GM23338 (cell line): ENCODE results near the gene PTPN22. TPM values are rescaled to one million over a fixed set of nuclear protein-coding genes. Genes with fewer than 3 reads are reported as not detected.
A peak's percentile ranks its signal among the peaks of the same experiment; 100 is the strongest.

Source experiments
- ATAC-seq: fragments of 200-7000 bp; cut with Tn5 transposase; 3 replicates; pipeline ENCODE4 v1.9.1; 2020
- DNase-seq: peaks from one replicate; pipeline ENCODE4 v3.0.0-alpha.2; 2015; ENCODE audit warnings: low spot score
- H2AFZ ChIP-seq: fragments of 200-600 bp; sonication (generic); 2 replicates; pipeline ENCODE4 v1.8.0; 2016; ENCODE audit warnings: antibody characterized with exemption, mild to moderate bottlenecking, moderate library complexity
- H3F3A ChIP-seq: fragments of 200-600 bp; sonication (generic); replicated peaks from 2 replicates; pipeline ENCODE4 v1.8.0; 2017; ENCODE audit warnings: antibody characterized with exemption, mixed run types, low read depth
- H3K27ac ChIP-seq: fragments of 200-600 bp; sonication (generic); 2 replicates; pipeline ENCODE4 v1.6.1; 2016; ENCODE audit warnings: low read depth
- H3K27me3 ChIP-seq: fragments of 200-600 bp; sonication (generic); 2 replicates; pipeline ENCODE4 v1.8.0; 2016; ENCODE audit warnings: mild to moderate bottlenecking, mixed run types, moderate library complexity; ENCODE audit not compliant: insufficient read depth
- H3K36me3 ChIP-seq: fragments of 200-600 bp; sonication (generic); 2 replicates; pipeline ENCODE4 v1.8.0; 2016; ENCODE audit warnings: mild to moderate bottlenecking; ENCODE audit not compliant: insufficient read depth
- H3K4me1 ChIP-seq: fragments of 200-600 bp; sonication (generic); 2 replicates; pipeline ENCODE4 v1.8.0; 2016; ENCODE audit warnings: mild to moderate bottlenecking, moderate library complexity; ENCODE audit not compliant: insufficient read depth
- H3K4me2 ChIP-seq: fragments of 200-600 bp; sonication (generic); 2 replicates; pipeline ENCODE4 v1.7.1; 2017; ENCODE audit warnings: mixed run types
- H3K4me3 ChIP-seq: fragments of 200-600 bp; sonication (generic); 2 replicates; pipeline ENCODE4 v1.6.1; 2016; ENCODE audit warnings: mixed run types
- H3K79me2 ChIP-seq: fragments of 200-600 bp; sonication (generic); replicated peaks from 2 replicates; pipeline ENCODE4 v1.8.0; 2017; ENCODE audit warnings: mild to moderate bottlenecking; ENCODE audit not compliant: insufficient read depth
- H3K9me2 ChIP-seq: fragments of 200-600 bp; sonication (generic); 2 replicates; pipeline ENCODE4 v1.8.0; 2017; ENCODE audit not compliant: insufficient read depth
- H4K20me1 ChIP-seq: fragments of 200-600 bp; sonication (generic); replicated peaks from 2 replicates; pipeline ENCODE4 v1.8.0; 2017; ENCODE audit warnings: mild to moderate bottlenecking; ENCODE audit not compliant: insufficient read depth
- H3K27ac Mint-ChIP-seq: 2 replicates; pipeline ENCODE4 v1.8.0; 2020; ENCODE audit warnings: inconsistent platforms, mild to moderate bottlenecking, moderate library complexity, mixed read lengths
- H3K27me3 Mint-ChIP-seq: 3 replicates; pipeline ENCODE4 v1.8.0; 2022; ENCODE audit warnings: low read depth, mild to moderate bottlenecking, moderate library complexity, mixed read lengths, inconsistent platforms; ENCODE audit not compliant: insufficient read depth, poor library complexity
- H3K36me3 Mint-ChIP-seq: 3 replicates; pipeline ENCODE4 v1.8.0; 2021; ENCODE audit warnings: low read depth, mild to moderate bottlenecking, inconsistent platforms, moderate library complexity, mixed read lengths
- H3K4me1 Mint-ChIP-seq: 3 replicates; pipeline ENCODE4 v1.8.0; 2020; ENCODE audit warnings: mild to moderate bottlenecking, inconsistent platforms, mixed read lengths
- H3K4me3 Mint-ChIP-seq: 3 replicates; pipeline ENCODE4 v1.8.0; 2021; ENCODE audit warnings: moderate library complexity, mild to moderate bottlenecking, inconsistent platforms, mixed read lengths
- H3K9me3 Mint-ChIP-seq: 3 replicates; pipeline ENCODE4 v1.8.0; 2020; ENCODE audit warnings: moderate library complexity, mild to moderate bottlenecking, inconsistent platforms, mixed read lengths
- CREB1 ChIP-seq: fragments of 250-450 bp; sonication (Bioruptor Pico); IDR thresholded peaks from 2 replicates; pipeline ENCODE4 v1.5.0; 2020; ENCODE audit warnings: low read depth, mild to moderate bottlenecking, moderate library complexity
- EZH2 ChIP-seq: fragments of 200-600 bp; sonication (generic); IDR thresholded peaks from one replicate; pipeline ENCODE4 v1.8.0; 2017; ENCODE audit warnings: antibody characterized with exemption, mild to moderate bottlenecking, low read depth; ENCODE audit not compliant: unreplicated experiment
- EZH2phosphoT487 ChIP-seq: fragments of 200-600 bp; sonication (generic); IDR thresholded peaks from one replicate; pipeline ENCODE4 v1.8.1; 2018; ENCODE audit warnings: antibody characterized with exemption; ENCODE audit not compliant: unreplicated experiment
- JUNB ChIP-seq: IDR thresholded peaks from one replicate; pipeline ENCODE4 v1.6.1; 2016; ENCODE audit warnings: antibody characterized with exemption; ENCODE audit not compliant: unreplicated experiment
- NANOG ChIP-seq: IDR thresholded peaks from 2 replicates; pipeline ENCODE4 v1.6.1; 2016; ENCODE audit warnings: antibody characterized with exemption, borderline replicate concordance
- POLR2AphosphoS5 ChIP-seq: IDR thresholded peaks from 2 replicates; pipeline ENCODE4 v1.6.1; 2016; ENCODE audit warnings: antibody characterized with exemption, low read depth
- ZNF114 ChIP-seq: fragments of 250-450 bp; sonication (Bioruptor Pico); IDR thresholded peaks from 2 replicates; pipeline ENCODE4 v1.5.0; 2020; ENCODE audit warnings: mild to moderate bottlenecking, moderate library complexity
- ZNF331 ChIP-seq: fragments of 250-450 bp; sonication (Bioruptor Pico); IDR thresholded peaks from 2 replicates; pipeline ENCODE4 v1.5.0; 2020; ENCODE audit warnings: low read depth, mild to moderate bottlenecking, moderate library complexity
- polyA plus RNA-seq: library from polyadenylated mRNA; unstranded; fragments of >200 nt; fragmentation: Nextera tagmentation; extraction: Ambion mirVana; gene quantifications from 2 replicates; pipeline ENCODE4 v1.2.1, GENCODE V29; 2016
- total RNA-seq: library from RNA; depleted of rRNA; stranded (reverse); fragments of >200 nt; shearing (Covaris generic); gene quantifications from 2 replicates; pipeline ENCODE4 v1.2.3, GENCODE V29; 2014
- TF ChIP-seq, protein P1 (sequence below): IDR thresholded peaks from 2 replicates; pipeline ENCODE4 v1.6.1; 2016; ENCODE audit warnings: antibody characterized with exemption
- TF ChIP-seq, protein P2 (sequence below), 2 experiments: fragments of 200-600 bp in 1 of 2; sonication (generic) in 1 of 2; conservative IDR thresholded peaks; 2 replicates each; pipeline versions ENCODE4 v1.5.1 to v1.6.1; 2016 to 2017; ENCODE audit warnings: antibody characterized with exemption in 2 of 2, low read depth in 2 of 2, mild to moderate bottlenecking in 2 of 2, moderate library complexity in 1 of 2
- TF ChIP-seq, protein P3 (sequence below): fragments of 250-450 bp; sonication (Bioruptor Pico); IDR thresholded peaks from 2 replicates; pipeline ENCODE4 v1.5.0; 2020; ENCODE audit warnings: mild to moderate bottlenecking, moderate library complexity
- TF ChIP-seq, protein P4 (sequence below): IDR thresholded peaks from one replicate; pipeline ENCODE4 v1.6.1; 2018; ENCODE audit warnings: antibody characterized with exemption; ENCODE audit not compliant: unreplicated experiment

PTPN22 gene
- total and polyA plus RNA-seq, 2 experiments from 2014 or later, result 0.08 TPM; not detected in 1

DNA sequence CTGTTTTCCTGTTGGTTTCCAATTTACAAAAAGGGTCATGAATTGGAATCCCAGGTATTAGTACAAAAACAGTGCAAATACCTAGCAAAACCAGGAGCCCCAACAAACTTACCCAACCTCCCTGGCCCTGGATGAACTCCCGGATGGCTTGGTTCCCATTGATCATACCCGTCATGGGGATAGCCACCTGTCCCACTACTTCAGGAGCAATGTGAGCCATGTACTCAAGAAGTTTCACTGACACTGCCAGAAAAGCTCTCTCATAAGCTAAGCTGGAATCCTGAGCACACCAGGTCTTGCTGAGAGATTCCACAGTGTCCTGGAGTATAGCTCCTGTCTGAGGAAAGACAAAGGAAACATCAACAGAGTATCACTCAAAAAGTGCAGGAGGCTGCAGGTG lies 10.1 kb upstream of the PTPN22 start (continued):
- TF ChIP-seq NANOG, result no peak
- no peak for TF ChIP-seq POLR2AphosphoS5
- TF ChIP-seq ZNF331 (CRISPR knock-in tag), result no peak

DNA sequence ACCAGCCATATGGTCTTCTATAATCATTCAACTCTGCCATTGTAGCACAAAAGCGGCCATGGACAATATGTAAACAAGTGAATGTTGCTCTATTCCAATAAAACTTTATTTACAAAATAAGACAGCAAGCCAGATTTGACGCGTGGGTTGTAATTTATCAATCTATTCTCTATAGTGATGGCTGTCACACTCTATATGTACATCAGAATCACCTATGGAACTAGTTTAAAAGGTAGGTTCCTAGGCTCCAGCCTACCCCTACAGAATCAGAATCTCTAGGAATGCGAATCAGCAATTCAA lies 8.2 kb upstream of the PTPN22 start:
- H4K20me1 ChIP-seq, result no peaks in the 10 kb centered on the region
- no peaks in the 10 kb centered on the region for H3K36me3 Mint-ChIP-seq
- no peaks in the 10 kb centered on the region for H3K9me3 Mint-ChIP-seq
- peaks cover 6% of the 10 kb centered on the region; the same call in 2 of the 3 replicates for H3K4me1 Mint-ChIP-seq
- no peaks in the 10 kb centered on the region for H3F3A ChIP-seq
- no peak overlapping the region for H3K27ac Mint-ChIP-seq
- no peaks in the 10 kb centered on the region; the same call in 1 of the 2 replicates for H3K9me2 ChIP-seq
- TF ChIP-seq EZH2 (no peak), EZH2phosphoT487 (no peak), CREB1 (CRISPR knock-in tag) (no peak), ZNF331 (CRISPR knock-in tag) (no peak), POLR2AphosphoS5 (no peak), NANOG (no peak), JUNB (no peak), ZNF114 (CRISPR knock-in tag) (no peak)
- TF ChIP-seq, protein P1, sequence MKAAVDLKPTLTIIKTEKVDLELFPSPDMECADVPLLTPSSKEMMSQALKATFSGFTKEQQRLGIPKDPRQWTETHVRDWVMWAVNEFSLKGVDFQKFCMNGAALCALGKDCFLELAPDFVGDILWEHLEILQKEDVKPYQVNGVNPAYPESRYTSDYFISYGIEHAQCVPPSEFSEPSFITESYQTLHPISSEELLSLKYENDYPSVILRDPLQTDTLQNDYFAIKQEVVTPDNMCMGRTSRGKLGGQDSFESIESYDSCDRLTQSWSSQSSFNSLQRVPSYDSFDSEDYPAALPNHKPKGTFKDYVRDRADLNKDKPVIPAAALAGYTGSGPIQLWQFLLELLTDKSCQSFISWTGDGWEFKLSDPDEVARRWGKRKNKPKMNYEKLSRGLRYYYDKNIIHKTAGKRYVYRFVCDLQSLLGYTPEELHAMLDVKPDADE, result no peak
- TF ChIP-seq, protein P2, sequence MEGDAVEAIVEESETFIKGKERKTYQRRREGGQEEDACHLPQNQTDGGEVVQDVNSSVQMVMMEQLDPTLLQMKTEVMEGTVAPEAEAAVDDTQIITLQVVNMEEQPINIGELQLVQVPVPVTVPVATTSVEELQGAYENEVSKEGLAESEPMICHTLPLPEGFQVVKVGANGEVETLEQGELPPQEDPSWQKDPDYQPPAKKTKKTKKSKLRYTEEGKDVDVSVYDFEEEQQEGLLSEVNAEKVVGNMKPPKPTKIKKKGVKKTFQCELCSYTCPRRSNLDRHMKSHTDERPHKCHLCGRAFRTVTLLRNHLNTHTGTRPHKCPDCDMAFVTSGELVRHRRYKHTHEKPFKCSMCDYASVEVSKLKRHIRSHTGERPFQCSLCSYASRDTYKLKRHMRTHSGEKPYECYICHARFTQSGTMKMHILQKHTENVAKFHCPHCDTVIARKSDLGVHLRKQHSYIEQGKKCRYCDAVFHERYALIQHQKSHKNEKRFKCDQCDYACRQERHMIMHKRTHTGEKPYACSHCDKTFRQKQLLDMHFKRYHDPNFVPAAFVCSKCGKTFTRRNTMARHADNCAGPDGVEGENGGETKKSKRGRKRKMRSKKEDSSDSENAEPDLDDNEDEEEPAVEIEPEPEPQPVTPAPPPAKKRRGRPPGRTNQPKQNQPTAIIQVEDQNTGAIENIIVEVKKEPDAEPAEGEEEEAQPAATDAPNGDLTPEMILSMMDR (conservative IDR thresholded peaks at IDR 0.05; ENCODE audit: low read depth in 2 of 2), result no peak
- TF ChIP-seq, protein P3, sequence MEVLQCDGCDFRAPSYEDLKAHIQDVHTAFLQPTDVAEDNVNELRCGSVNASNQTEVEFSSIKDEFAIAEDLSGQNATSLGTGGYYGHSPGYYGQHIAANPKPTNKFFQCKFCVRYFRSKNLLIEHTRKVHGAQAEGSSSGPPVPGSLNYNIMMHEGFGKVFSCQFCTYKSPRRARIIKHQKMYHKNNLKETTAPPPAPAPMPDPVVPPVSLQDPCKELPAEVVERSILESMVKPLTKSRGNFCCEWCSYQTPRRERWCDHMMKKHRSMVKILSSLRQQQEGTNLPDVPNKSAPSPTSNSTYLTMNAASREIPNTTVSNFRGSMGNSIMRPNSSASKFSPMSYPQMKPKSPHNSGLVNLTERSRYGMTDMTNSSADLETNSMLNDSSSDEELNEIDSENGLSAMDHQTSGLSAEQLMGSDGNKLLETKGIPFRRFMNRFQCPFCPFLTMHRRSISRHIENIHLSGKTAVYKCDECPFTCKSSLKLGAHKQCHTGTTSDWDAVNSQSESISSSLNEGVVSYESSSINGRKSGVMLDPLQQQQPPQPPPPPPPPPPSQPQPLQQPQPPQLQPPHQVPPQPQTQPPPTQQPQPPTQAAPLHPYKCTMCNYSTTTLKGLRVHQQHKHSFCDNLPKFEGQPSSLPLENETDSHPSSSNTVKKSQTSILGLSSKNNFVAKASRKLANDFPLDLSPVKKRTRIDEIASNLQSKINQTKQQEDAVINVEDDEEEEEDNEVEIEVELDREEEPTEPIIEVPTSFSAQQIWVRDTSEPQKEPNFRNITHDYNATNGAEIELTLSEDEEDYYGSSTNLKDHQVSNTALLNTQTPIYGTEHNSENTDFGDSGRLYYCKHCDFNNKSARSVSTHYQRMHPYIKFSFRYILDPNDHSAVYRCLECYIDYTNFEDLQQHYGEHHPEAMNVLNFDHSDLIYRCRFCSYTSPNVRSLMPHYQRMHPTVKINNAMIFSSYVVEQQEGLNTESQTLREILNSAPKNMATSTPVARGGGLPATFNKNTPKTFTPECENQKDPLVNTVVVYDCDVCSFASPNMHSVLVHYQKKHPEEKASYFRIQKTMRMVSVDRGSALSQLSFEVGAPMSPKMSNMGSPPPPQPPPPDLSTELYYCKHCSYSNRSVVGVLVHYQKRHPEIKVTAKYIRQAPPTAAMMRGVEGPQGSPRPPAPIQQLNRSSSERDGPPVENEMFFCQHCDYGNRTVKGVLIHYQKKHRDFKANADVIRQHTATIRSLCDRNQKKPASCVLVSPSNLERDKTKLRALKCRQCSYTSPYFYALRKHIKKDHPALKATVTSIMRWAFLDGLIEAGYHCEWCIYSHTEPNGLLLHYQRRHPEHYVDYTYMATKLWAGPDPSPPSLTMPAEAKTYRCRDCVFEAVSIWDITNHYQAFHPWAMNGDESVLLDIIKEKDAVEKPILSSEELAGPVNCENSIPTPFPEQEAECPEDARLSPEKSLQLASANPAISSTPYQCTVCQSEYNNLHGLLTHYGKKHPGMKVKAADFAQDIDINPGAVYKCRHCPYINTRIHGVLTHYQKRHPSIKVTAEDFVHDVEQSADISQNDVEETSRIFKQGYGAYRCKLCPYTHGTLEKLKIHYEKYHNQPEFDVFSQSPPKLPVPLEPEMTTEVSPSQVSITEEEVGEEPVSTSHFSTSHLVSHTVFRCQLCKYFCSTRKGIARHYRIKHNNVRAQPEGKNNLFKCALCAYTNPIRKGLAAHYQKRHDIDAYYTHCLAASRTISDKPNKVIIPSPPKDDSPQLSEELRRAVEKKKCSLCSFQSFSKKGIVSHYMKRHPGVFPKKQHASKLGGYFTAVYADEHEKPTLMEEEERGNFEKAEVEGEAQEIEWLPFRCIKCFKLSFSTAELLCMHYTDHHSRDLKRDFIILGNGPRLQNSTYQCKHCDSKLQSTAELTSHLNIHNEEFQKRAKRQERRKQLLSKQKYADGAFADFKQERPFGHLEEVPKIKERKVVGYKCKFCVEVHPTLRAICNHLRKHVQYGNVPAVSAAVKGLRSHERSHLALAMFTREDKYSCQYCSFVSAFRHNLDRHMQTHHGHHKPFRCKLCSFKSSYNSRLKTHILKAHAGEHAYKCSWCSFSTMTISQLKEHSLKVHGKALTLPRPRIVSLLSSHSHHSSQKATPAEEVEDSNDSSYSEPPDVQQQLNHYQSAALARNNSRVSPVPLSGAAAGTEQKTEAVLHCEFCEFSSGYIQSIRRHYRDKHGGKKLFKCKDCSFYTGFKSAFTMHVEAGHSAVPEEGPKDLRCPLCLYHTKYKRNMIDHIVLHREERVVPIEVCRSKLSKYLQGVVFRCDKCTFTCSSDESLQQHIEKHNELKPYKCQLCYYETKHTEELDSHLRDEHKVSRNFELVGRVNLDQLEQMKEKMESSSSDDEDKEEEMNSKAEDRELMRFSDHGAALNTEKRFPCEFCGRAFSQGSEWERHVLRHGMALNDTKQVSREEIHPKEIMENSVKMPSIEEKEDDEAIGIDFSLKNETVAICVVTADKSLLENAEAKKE, result no peak
- TF ChIP-seq, protein P4, sequence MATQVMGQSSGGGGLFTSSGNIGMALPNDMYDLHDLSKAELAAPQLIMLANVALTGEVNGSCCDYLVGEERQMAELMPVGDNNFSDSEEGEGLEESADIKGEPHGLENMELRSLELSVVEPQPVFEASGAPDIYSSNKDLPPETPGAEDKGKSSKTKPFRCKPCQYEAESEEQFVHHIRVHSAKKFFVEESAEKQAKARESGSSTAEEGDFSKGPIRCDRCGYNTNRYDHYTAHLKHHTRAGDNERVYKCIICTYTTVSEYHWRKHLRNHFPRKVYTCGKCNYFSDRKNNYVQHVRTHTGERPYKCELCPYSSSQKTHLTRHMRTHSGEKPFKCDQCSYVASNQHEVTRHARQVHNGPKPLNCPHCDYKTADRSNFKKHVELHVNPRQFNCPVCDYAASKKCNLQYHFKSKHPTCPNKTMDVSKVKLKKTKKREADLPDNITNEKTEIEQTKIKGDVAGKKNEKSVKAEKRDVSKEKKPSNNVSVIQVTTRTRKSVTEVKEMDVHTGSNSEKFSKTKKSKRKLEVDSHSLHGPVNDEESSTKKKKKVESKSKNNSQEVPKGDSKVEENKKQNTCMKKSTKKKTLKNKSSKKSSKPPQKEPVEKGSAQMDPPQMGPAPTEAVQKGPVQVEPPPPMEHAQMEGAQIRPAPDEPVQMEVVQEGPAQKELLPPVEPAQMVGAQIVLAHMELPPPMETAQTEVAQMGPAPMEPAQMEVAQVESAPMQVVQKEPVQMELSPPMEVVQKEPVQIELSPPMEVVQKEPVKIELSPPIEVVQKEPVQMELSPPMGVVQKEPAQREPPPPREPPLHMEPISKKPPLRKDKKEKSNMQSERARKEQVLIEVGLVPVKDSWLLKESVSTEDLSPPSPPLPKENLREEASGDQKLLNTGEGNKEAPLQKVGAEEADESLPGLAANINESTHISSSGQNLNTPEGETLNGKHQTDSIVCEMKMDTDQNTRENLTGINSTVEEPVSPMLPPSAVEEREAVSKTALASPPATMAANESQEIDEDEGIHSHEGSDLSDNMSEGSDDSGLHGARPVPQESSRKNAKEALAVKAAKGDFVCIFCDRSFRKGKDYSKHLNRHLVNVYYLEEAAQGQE, result no peak
- H3K4me3 Mint-ChIP-seq, result no peak overlapping the region
- no peak for DNase-seq
- no peaks in the 10 kb centered on the region for H3K27me3 ChIP-seq
- H3K36me3 ChIP-seq, result no peaks in the 10 kb centered on the region
- H3K4me2 ChIP-seq, result no peak overlapping the region
- no peaks in the 10 kb centered on the region for H3K27me3 Mint-ChIP-seq
- no peak overlapping the region for H3K27ac ChIP-seq
- H3K79me2 ChIP-seq, result no peaks in the 10 kb centered on the region
- peak overlapping the region; percentile 64; the same call in 1 of the 2 replicates for H2AFZ ChIP-seq
- peaks cover 11% of the 10 kb centered on the region; the same call in 1 of the 2 replicates for H3K4me1 ChIP-seq
- ATAC-seq, result no peak
- no peak overlapping the region for H3K4me3 ChIP-seq
